Measurements from ENCODE around the gene USP48. TPM values are rescaled to one million over a fixed set of nuclear protein-coding genes. Genes with fewer than 3 reads are reported as not detected.
"Not testable (repeated sequence)": the region's sequence is repeated elsewhere in the genome, so short reads cannot be mapped to it uniquely, and the experiment has no call there.

Gene USP48
- total and polyA plus RNA-seq, 2 donors = 25.3 to 34.3 TPM

- Histone ChIP-seq H3K27me3 (ENCODE audit: control insufficient read depth in 2 of 2, insufficient read depth in 1 of 2, low read length in 1 of 2) (no peaks in the 10 kb centered on the region), H3K36me3 (ENCODE audit: control insufficient read depth in 2 of 2, insufficient read depth in 2 of 2, low read length in 1 of 2) (no peaks in the 10 kb centered on the region), H3K9me3 (ENCODE audit: control insufficient read depth in 2 of 2, insufficient read depth in 1 of 2, low read length in 1 of 2) (no peaks in the 10 kb centered on the region), H3K4me1 (ENCODE audit: control insufficient read depth in 2 of 2, insufficient read depth in 2 of 2, low read length in 2 of 2) (peaks cover 4 to 16% of the 10 kb centered on the region in 2 donors), H3K4me3 (ENCODE audit: low read length in 2 of 2) (peak overlapping the region; percentile 82 to 93), H3K27ac (ENCODE audit: low read depth in 1 of 2, low read length in 1 of 2) (peak overlapping the region in 1 of 2 donors; percentile 96)
- peak in 3 of 9 donors; percentile 6 to 13 (median 10) for DNase-seq (ENCODE audit: low read depth in 6 of 9, low spot score in 9 of 9)
- 2% methylated on average over 17 of the region's 17 CpGs for whole genome bisulfite sequencing
These were observed 1.1 kb downstream of the USP48 start for GRCh38 chr1:21781815-21782348.

- Histone ChIP-seq H3K4me1 (ENCODE audit: control insufficient read depth in 2 of 2, insufficient read depth in 2 of 2, low read length in 2 of 2) (peaks cover 4 to 16% of the 10 kb centered on the region in 2 donors), H3K4me3 (ENCODE audit: low read length in 2 of 2) (no peak overlapping the region)
These were observed 3.1 kb downstream of the USP48 start for GRCh38 chr1:21779613-21780521.

GRCh38 chr1:21778405-21778727 is 4.6 kb downstream of the USP48 start:
- Histone ChIP-seq H3K27me3 (ENCODE audit: control insufficient read depth in 2 of 2, insufficient read depth in 1 of 2, low read length in 1 of 2) (no peaks in the 10 kb centered on the region), H3K36me3 (ENCODE audit: control insufficient read depth in 2 of 2, insufficient read depth in 2 of 2, low read length in 1 of 2) (no peaks in the 10 kb centered on the region), H3K27ac (ENCODE audit: low read depth in 1 of 2, low read length in 1 of 2) (no peak overlapping the region), H3K9me3 (ENCODE audit: control insufficient read depth in 2 of 2, insufficient read depth in 1 of 2, low read length in 1 of 2) (no peaks in the 10 kb centered on the region), H3K4me3 (ENCODE audit: low read length in 2 of 2) (no peak overlapping the region), H3K4me1 (ENCODE audit: control insufficient read depth in 2 of 2, insufficient read depth in 2 of 2, low read length in 2 of 2) (peaks cover 4 to 12% of the 10 kb centered on the region in 2 donors)
- DNase-seq (ENCODE audit: low read depth in 6 of 9, low spot score in 9 of 9) = no peak
- WGBS = 97% methylated on average over 2 of the region's 2 CpGs

More at GRCh38 chr1:21779613-21780521, 3.1 kb downstream of the USP48 start:
- 95% methylated on average over 12 of the region's 12 CpGs for WGBS
- H3K36me3 ChIP-seq (ENCODE audit: control insufficient read depth in 2 of 2, insufficient read depth in 2 of 2, low read length in 1 of 2) = no peaks in the 10 kb centered on the region
- DNase-seq (ENCODE audit: low read depth in 6 of 9, low spot score in 9 of 9) = no peak
- H3K27me3 ChIP-seq (ENCODE audit: control insufficient read depth in 2 of 2, insufficient read depth in 1 of 2, low read length in 1 of 2) = no peaks in the 10 kb centered on the region
- H3K27ac ChIP-seq (ENCODE audit: low read depth in 1 of 2, low read length in 1 of 2) = no peak overlapping the region
- H3K9me3 ChIP-seq (ENCODE audit: control insufficient read depth in 2 of 2, insufficient read depth in 1 of 2, low read length in 1 of 2) = no peaks in the 10 kb centered on the region

- H3K27ac ChIP-seq (ENCODE audit: low read depth in 1 of 2, low read length in 1 of 2); H3K27me3 ChIP-seq (ENCODE audit: control insufficient read depth in 2 of 2, insufficient read depth in 1 of 2, low read length in 1 of 2); H3K4me3 ChIP-seq (ENCODE audit: low read length in 2 of 2); H3K4me1 ChIP-seq (ENCODE audit: control insufficient read depth in 2 of 2, insufficient read depth in 2 of 2, low read length in 2 of 2); DNase-seq (ENCODE audit: low read depth in 6 of 9, low spot score in 9 of 9); H3K36me3 ChIP-seq (ENCODE audit: control insufficient read depth in 2 of 2, insufficient read depth in 2 of 2, low read length in 1 of 2); H3K9me3 ChIP-seq (ENCODE audit: control insufficient read depth in 2 of 2, insufficient read depth in 1 of 2, low read length in 1 of 2): not testable (repeated sequence)
- WGBS = 87% methylated on average over 5 of the region's 5 CpGs
These were observed 6.0 kb downstream of the USP48 start for GRCh38 chr1:21776925-21777324.

GRCh38 chr1:21775985-21776562 is 6.9 kb downstream of the USP48 start:
- Histone ChIP-seq H3K36me3 (ENCODE audit: control insufficient read depth in 2 of 2, insufficient read depth in 2 of 2, low read length in 1 of 2) (no peaks in the 10 kb centered on the region), H3K27me3 (ENCODE audit: control insufficient read depth in 2 of 2, insufficient read depth in 1 of 2, low read length in 1 of 2) (no peaks in the 10 kb centered on the region), H3K4me3 (ENCODE audit: low read length in 2 of 2) (no peak overlapping the region), H3K9me3 (ENCODE audit: control insufficient read depth in 2 of 2, insufficient read depth in 1 of 2, low read length in 1 of 2) (no peaks in the 10 kb centered on the region), H3K4me1 (ENCODE audit: control insufficient read depth in 2 of 2, insufficient read depth in 2 of 2, low read length in 2 of 2) (peaks cover 0 to under 1% of the 10 kb centered on the region in 2 donors), H3K27ac (ENCODE audit: low read depth in 1 of 2, low read length in 1 of 2) (no peak overlapping the region)
- DNase-seq (ENCODE audit: low read depth in 6 of 9, low spot score in 9 of 9) = no peak

GRCh38 chr1:21775550-21775914 is 7.4 kb downstream of the USP48 start:
- Histone ChIP-seq H3K4me3 (ENCODE audit: low read length in 2 of 2) (no peak overlapping the region), H3K9me3 (ENCODE audit: control insufficient read depth in 2 of 2, insufficient read depth in 1 of 2, low read length in 1 of 2) (no peaks in the 10 kb centered on the region), H3K36me3 (ENCODE audit: control insufficient read depth in 2 of 2, insufficient read depth in 2 of 2, low read length in 1 of 2) (no peaks in the 10 kb centered on the region), H3K27ac (ENCODE audit: low read depth in 1 of 2, low read length in 1 of 2) (no peak overlapping the region), H3K4me1 (ENCODE audit: control insufficient read depth in 2 of 2, insufficient read depth in 2 of 2, low read length in 2 of 2) (no peaks in the 10 kb centered on the region), H3K27me3 (ENCODE audit: control insufficient read depth in 2 of 2, insufficient read depth in 1 of 2, low read length in 1 of 2) (no peaks in the 10 kb centered on the region)
- WGBS = 90% methylated on average over 2 of the region's 2 CpGs
- DNase-seq (ENCODE audit: low read depth in 6 of 9, low spot score in 9 of 9) = no peak

GRCh38 chr1:21774835-21775549 is 8.0 kb downstream of the USP48 start:
- WGBS = 97% methylated on average over 15 of the region's 15 CpGs
- no peaks in the 10 kb centered on the region for H3K27me3 ChIP-seq (ENCODE audit: control insufficient read depth in 2 of 2, insufficient read depth in 1 of 2, low read length in 1 of 2)
- DNase-seq (ENCODE audit: low read depth in 6 of 9, low spot score in 9 of 9) = no peak
- H3K4me1 ChIP-seq (ENCODE audit: control insufficient read depth in 2 of 2, insufficient read depth in 2 of 2, low read length in 2 of 2) = no peaks in the 10 kb centered on the region
- no peaks in the 10 kb centered on the region for H3K9me3 ChIP-seq (ENCODE audit: control insufficient read depth in 2 of 2, insufficient read depth in 1 of 2, low read length in 1 of 2)
- H3K36me3 ChIP-seq (ENCODE audit: control insufficient read depth in 2 of 2, insufficient read depth in 2 of 2, low read length in 1 of 2) = no peaks in the 10 kb centered on the region
- no peak overlapping the region for H3K27ac ChIP-seq (ENCODE audit: low read depth in 1 of 2, low read length in 1 of 2)
- H3K4me3 ChIP-seq (ENCODE audit: low read length in 2 of 2) = no peak overlapping the region

GRCh38 chr1:21773585-21773984 is 9.4 kb downstream of the USP48 start:
- no peaks in the 10 kb centered on the region for H3K36me3 ChIP-seq (ENCODE audit: control insufficient read depth in 2 of 2, insufficient read depth in 2 of 2, low read length in 1 of 2)
- no peak overlapping the region for H3K4me3 ChIP-seq (ENCODE audit: low read length in 2 of 2)
- no peaks in the 10 kb centered on the region for H3K9me3 ChIP-seq (ENCODE audit: control insufficient read depth in 2 of 2, insufficient read depth in 1 of 2, low read length in 1 of 2)
- no peaks in the 10 kb centered on the region for H3K27me3 ChIP-seq (ENCODE audit: control insufficient read depth in 2 of 2, insufficient read depth in 1 of 2, low read length in 1 of 2)
- no peak for DNase-seq (ENCODE audit: low read depth in 6 of 9, low spot score in 9 of 9)
- peak overlapping the region in 1 of 2 donors; percentile 52 for H3K27ac ChIP-seq (ENCODE audit: low read depth in 1 of 2, low read length in 1 of 2)
- no peaks in the 10 kb centered on the region for H3K4me1 ChIP-seq (ENCODE audit: control insufficient read depth in 2 of 2, insufficient read depth in 2 of 2, low read length in 2 of 2)
- 16% methylated on average over 3 of the region's 3 CpGs for WGBS

GRCh38 chr1:21771672-21772071 is 11.3 kb downstream of the USP48 start:
- DNase-seq (ENCODE audit: low read depth in 6 of 9, low spot score in 9 of 9); H3K9me3 ChIP-seq (ENCODE audit: control insufficient read depth in 2 of 2, insufficient read depth in 1 of 2, low read length in 1 of 2); H3K36me3 ChIP-seq (ENCODE audit: control insufficient read depth in 2 of 2, insufficient read depth in 2 of 2, low read length in 1 of 2); H3K27ac ChIP-seq (ENCODE audit: low read depth in 1 of 2, low read length in 1 of 2); H3K4me3 ChIP-seq (ENCODE audit: low read length in 2 of 2); H3K4me1 ChIP-seq (ENCODE audit: control insufficient read depth in 2 of 2, insufficient read depth in 2 of 2, low read length in 2 of 2); H3K27me3 ChIP-seq (ENCODE audit: control insufficient read depth in 2 of 2, insufficient read depth in 1 of 2, low read length in 1 of 2): not testable (repeated sequence)
- 90% methylated on average over 10 of the region's 10 CpGs for WGBS
